H1 (cell line): ENCODE data around the gene NTMT1. TPM values are rescaled to one million over a fixed set of nuclear protein-coding genes. Genes with fewer than 3 reads are reported as not detected.

Experiments
- CTCF ChIA-PET: fragments of 300-600 bp; sonication (Branson Sonifier 250); formaldehyde crosslinking; loops from one replicate; lab custom pipeline; 2021; ENCODE audit not compliant: partially characterized antibody; lab: Charles Lee
- POLR2A ChIA-PET: fragments of 300-600 bp; sonication (Branson Sonifier 250); formaldehyde crosslinking; loops from one replicate; lab custom pipeline; 2021; ENCODE audit warnings: inconsistent platforms; ENCODE audit not compliant: partially characterized antibody; lab: Charles Lee
- DNase-seq, 2 experiments: peaks; one replicate each; pipeline versions ENCODE4 v3.0.0 to v3.0.0-alpha.2; 2010 to 2022; ENCODE audit warnings: low spot score in 2 of 2, low read depth in 1 of 2, mixed read lengths in 1 of 2
- FAIRE-seq: peaks from 2 replicates; lab custom pipeline; 2011; peaks lifted over from hg19 to GRCh38; lab: Jason Lieb, UNC
- H2AFZ ChIP-seq: 2 replicates; pipeline ENCODE4 v1.8.1; 2012; ENCODE audit warnings: low read length, inconsistent platforms
- H2AK5ac ChIP-seq: 2 replicates; pipeline ENCODE4 v1.6.1; 2013; ENCODE audit warnings: low read depth, low read length
- H2BK120ac ChIP-seq: replicated peaks from 2 replicates; pipeline ENCODE3; 2013; ENCODE audit warnings: low read depth, low read length, inconsistent platforms
- H2BK12ac ChIP-seq: 2 replicates; pipeline ENCODE4 v1.6.1; 2013; ENCODE audit warnings: low read depth, low read length
- H2BK15ac ChIP-seq: 2 replicates; pipeline ENCODE4 v1.6.1; 2013; ENCODE audit warnings: low read length
- H2BK20ac ChIP-seq: 2 replicates; pipeline ENCODE4 v1.6.1; 2013; ENCODE audit warnings: low read length
- H2BK5ac ChIP-seq: 2 replicates; pipeline ENCODE4 v1.6.1; 2013; ENCODE audit warnings: low read depth, low read length
- H3K14ac ChIP-seq: 2 replicates; pipeline ENCODE4 v1.6.1; 2013; ENCODE audit warnings: inconsistent platforms; ENCODE audit not compliant: insufficient read length
- H3K18ac ChIP-seq: 2 replicates; pipeline ENCODE4 v1.6.1; 2013; ENCODE audit warnings: low read length; ENCODE audit errors: extremely low read depth
- H3K23ac ChIP-seq: 2 replicates; pipeline ENCODE4 v1.6.1; 2013; ENCODE audit warnings: inconsistent platforms; ENCODE audit not compliant: insufficient read length
- H3K23me2 ChIP-seq: 2 replicates; pipeline ENCODE4 v1.6.1; 2013; ENCODE audit warnings: low read depth, low read length
- H3K27ac ChIP-seq: 2 replicates; pipeline ENCODE4 v1.6.1; 2011; ENCODE audit warnings: low read depth, low read length, inconsistent platforms
- H3K27me3 ChIP-seq, 4 experiments: replicated peaks in 1 of 4; 1 replicate in 1 of 4; 2 replicates in 3 of 4; pipeline versions ENCODE4 v1.6.1 to v1.8.1; 2011 to 2013; ENCODE audit warnings: low read length in 3 of 4, mild to moderate bottlenecking in 3 of 4, inconsistent platforms in 2 of 4, mixed read lengths in 2 of 4, moderate library complexity in 1 of 4; ENCODE audit not compliant: control insufficient read depth in 3 of 4, insufficient read depth in 3 of 4; ENCODE audit errors: extremely low read depth in 1 of 4
- H3K36me3 ChIP-seq, 4 experiments: 2 replicates each; pipeline versions ENCODE4 v1.6.1 to v1.8.1; 2011 to 2013; ENCODE audit warnings: mild to moderate bottlenecking in 4 of 4, low read length in 3 of 4, moderate library complexity in 2 of 4, control low read depth in 1 of 4, inconsistent platforms in 1 of 4; ENCODE audit not compliant: insufficient read depth in 4 of 4, control insufficient read depth in 2 of 4
- H3K4ac ChIP-seq: replicated peaks from 2 replicates; pipeline ENCODE3; 2013; ENCODE audit warnings: low read length, low read depth, mixed read lengths, inconsistent platforms; ENCODE audit not compliant: insufficient read length
- H3K4me1 ChIP-seq, 4 experiments: replicated peaks in 1 of 4; 1 replicate in 1 of 4; 2 replicates in 3 of 4; pipeline versions ENCODE4 v1.6.1 to v1.8.1; 2011 to 2013; ENCODE audit warnings: low read length in 3 of 4, inconsistent platforms in 2 of 4, mixed read lengths in 1 of 4; ENCODE audit not compliant: insufficient read depth in 4 of 4, control insufficient read depth in 3 of 4
- H3K4me2 ChIP-seq, 2 experiments: 2 replicates each; pipeline versions ENCODE4 v1.6.1 to v1.8.1; 2011 to 2013; ENCODE audit warnings: low read depth in 2 of 2, low read length in 2 of 2, control low read depth in 1 of 2, inconsistent platforms in 1 of 2, mild to moderate bottlenecking in 1 of 2; ENCODE audit not compliant: insufficient read depth in 1 of 2
- H3K4me3 ChIP-seq, 4 experiments: fragments of 200-600, 300-600 bp in 1 of 4; sonication (generic), shearing (Covaris generic), sonication (Bioruptor Twin) in 1 of 4; 2 replicates each; pipeline versions ENCODE4 v1.5.1 to v1.8.1; 2011 to 2016; ENCODE audit warnings: low read length in 4 of 4, low read depth in 3 of 4, control low read depth in 2 of 4, inconsistent platforms in 2 of 4, mild to moderate bottlenecking in 2 of 4, mixed read lengths in 1 of 4, moderate library complexity in 1 of 4; ENCODE audit not compliant: insufficient read depth in 2 of 4; ENCODE audit errors: extremely low read depth in 1 of 4
- H3K56ac ChIP-seq: replicated peaks from 2 replicates; pipeline ENCODE3; 2013; ENCODE audit warnings: low read depth, mild to moderate bottlenecking, mixed read lengths, low read length, inconsistent platforms; ENCODE audit not compliant: insufficient read length
- H3K79me1 ChIP-seq: 2 replicates; pipeline ENCODE4 v1.6.1; 2013; ENCODE audit warnings: low read depth, low read length, control low read depth
- H3K79me2 ChIP-seq, 2 experiments: 2 replicates each; pipeline versions ENCODE4 v1.6.1 to v1.8.1; 2012 to 2013; ENCODE audit warnings: low read length in 2 of 2, mild to moderate bottlenecking in 2 of 2, inconsistent platforms in 1 of 2; ENCODE audit not compliant: insufficient read depth in 2 of 2, control insufficient read depth in 1 of 2
- H3K9ac ChIP-seq, 4 experiments: replicated peaks in 1 of 4; 1 replicate in 1 of 4; 2 replicates in 3 of 4; pipeline versions ENCODE4 v1.6.1 to v1.8.1; 2011 to 2013; ENCODE audit warnings: low read depth in 3 of 4, low read length in 3 of 4, control low read depth in 2 of 4, mild to moderate bottlenecking in 2 of 4, moderate library complexity in 2 of 4, inconsistent platforms in 1 of 4; ENCODE audit errors: extremely low read depth in 1 of 4
- H3K9me3 ChIP-seq, 2 experiments: 2 replicates each; pipeline versions ENCODE4 v1.6.1 to v1.8.1; 2012 to 2013; ENCODE audit warnings: mild to moderate bottlenecking in 2 of 2, moderate library complexity in 2 of 2, control low read depth in 1 of 2, inconsistent platforms in 1 of 2, low read depth in 1 of 2, low read length in 1 of 2, mixed read lengths in 1 of 2; ENCODE audit not compliant: insufficient read depth in 2 of 2
- H4K20me1 ChIP-seq, 2 experiments: replicated peaks in 1 of 2; 2 replicates each; pipeline versions ENCODE3 to v1.8.1; 2011 to 2013; ENCODE audit warnings: inconsistent platforms in 2 of 2, low read length in 2 of 2, mild to moderate bottlenecking in 1 of 2; ENCODE audit not compliant: insufficient read depth in 2 of 2, control insufficient read depth in 1 of 2
- H4K5ac ChIP-seq: 2 replicates; pipeline ENCODE4 v1.6.1; 2013; ENCODE audit warnings: low read length, low read depth, mixed read lengths, inconsistent platforms; ENCODE audit not compliant: insufficient read length
- H4K8ac ChIP-seq: 2 replicates; pipeline ENCODE4 v1.8.0; 2013; ENCODE audit warnings: mild to moderate bottlenecking, moderate library complexity, low read length, inconsistent platforms; ENCODE audit not compliant: insufficient read depth; ENCODE audit errors: extremely low read depth
- H4K91ac ChIP-seq: replicated peaks from 2 replicates; pipeline ENCODE3; 2013; ENCODE audit warnings: low read length, mixed read lengths, inconsistent platforms; ENCODE audit not compliant: insufficient read length
- CBX5 ChIP-seq: fragments of 300-800, 300-1000 bp; sonication (generic); IDR thresholded peaks from 2 replicates; pipeline ENCODE4 v1.7.1; 2016; ENCODE audit warnings: antibody characterized with exemption, low read length, low read depth
- CBX8 ChIP-seq: fragments of 300-800, 300-1000 bp; sonication (generic); IDR thresholded peaks from 2 replicates; pipeline ENCODE4 v1.7.1; 2016; ENCODE audit warnings: low read depth, low read length, borderline replicate concordance
- EGR1 ChIP-seq: IDR thresholded peaks from 2 replicates; pipeline ENCODE4 v1.6.1; 2011; ENCODE audit warnings: low read depth, low read length, borderline replicate concordance
- HDAC6 ChIP-seq: IDR thresholded peaks from one replicate; pipeline ENCODE4 v1.7.1; 2012; ENCODE audit warnings: low read depth, mild to moderate bottlenecking, inconsistent platforms, low read length, moderate library complexity
- NRF1 ChIP-seq: IDR thresholded peaks from 2 replicates; pipeline ENCODE4 v1.6.1; 2011; ENCODE audit warnings: mild to moderate bottlenecking, low read depth, low read length, improper control_type of control experiment
- POLR2A ChIP-seq, 2 experiments: IDR thresholded peaks; 1 replicate in 1 of 2; 2 replicates in 1 of 2; pipeline ENCODE4 v1.6.1; 2011; ENCODE audit warnings: low read depth in 2 of 2, low read length in 2 of 2, mild to moderate bottlenecking in 2 of 2; ENCODE audit errors: control extremely low read depth in 1 of 2
- POU5F1 ChIP-seq: IDR thresholded peaks from 2 replicates; pipeline ENCODE4 v1.6.1; 2011; ENCODE audit warnings: low read depth, mild to moderate bottlenecking, low read length, moderate library complexity
- RNF2 ChIP-seq: fragments of 200-900, 300-1000 bp; sonication (generic); IDR thresholded peaks from 2 replicates; pipeline ENCODE4 v1.7.1; 2016; ENCODE audit warnings: borderline replicate concordance, low read depth, mild to moderate bottlenecking, antibody characterized with exemption, low read length; ENCODE audit not compliant: poor library complexity, severe bottlenecking; ENCODE audit errors: missing control alignments
- SIN3A ChIP-seq, 2 experiments: IDR thresholded peaks in 1 of 2; conservative IDR thresholded peaks in 1 of 2; 2 replicates each; pipeline ENCODE4 v1.6.1; 2011 to 2012; ENCODE audit warnings: low read length in 2 of 2, improper control_type of control experiment in 1 of 2, low read depth in 1 of 2, mild to moderate bottlenecking in 1 of 2
- SP1 ChIP-seq: IDR thresholded peaks from 2 replicates; pipeline ENCODE4 v1.6.1; 2011; ENCODE audit warnings: low read depth, low read length
- SP4 ChIP-seq: IDR thresholded peaks from 2 replicates; pipeline ENCODE4 v1.6.1; 2012; ENCODE audit warnings: low read length, inconsistent platforms
- SRF ChIP-seq: IDR thresholded peaks from 2 replicates; pipeline ENCODE4 v1.6.1; 2011; ENCODE audit warnings: mild to moderate bottlenecking, low read depth, low read length, moderate library complexity
- TBP ChIP-seq: IDR thresholded peaks from 2 replicates; pipeline ENCODE4 v1.6.1; 2011; ENCODE audit warnings: low read depth, low read length, improper control_type of control experiment
- WGBS, 2 experiments: shearing (Covaris generic) in 1 of 2; methylation state at CpG; one replicate each; pipeline versions ENCODE4 v1.1.6 to v1.1.7; 2013 to 2015; ENCODE audit warnings: low lambda C conversion rate in 2 of 2, mixed read lengths in 2 of 2, inconsistent platforms in 1 of 2, low coverage in 1 of 2, missing lambda C conversion rate in 1 of 2; ENCODE audit not compliant: insufficient replicate concordance in 2 of 2, insufficient coverage in 1 of 2, insufficient read length in 1 of 2; ENCODE audit errors: extremely low coverage in 1 of 2, missing lambda C conversion rate in 1 of 2; 5-methylcytosine and 5-hydroxymethylcytosine counted together
- polyA plus RNA-seq, 7 experiments: library from polyadenylated mRNA; depleted of rRNA in 3 of 7; stranded (reverse) in 5 of 7; unstranded in 2 of 7; fragments of >200 nt in 5 of 7; fragments of 200-250 nt in 2 of 7; gene quantifications; 1 replicate in 5 of 7; 2 replicates in 1 of 7; 4 replicates in 1 of 7; pipeline versions ENCODE4 v1.2.1 to v1.2.3, GENCODE V29; 2011 to 2013; ENCODE audit warnings: missing spikeins in 2 of 7, mixed read lengths in 2 of 7
- total RNA-seq: library from RNA; stranded (reverse); fragmentation: NEBNext Ultra II Directional; extraction: Animal tissue kit (Norgen Biotek cat#: 25700); gene quantifications from 2 replicates; pipeline ENCODE4 v1.2.1, GENCODE V29; 2021
- TF ChIP-seq, protein P1 (sequence below): IDR thresholded peaks from 2 replicates; pipeline ENCODE4 v1.6.1; 2011; ENCODE audit warnings: low read depth, mild to moderate bottlenecking, low read length; ENCODE audit not compliant: insufficient read depth

NTMT1 gene
- total and polyA plus RNA-seq, 2 of the 8 experiments (the other 6 are each of a cell fraction or from before 2014, with no cell fraction given), result 66.8 to 70.2 TPM

DNA sequence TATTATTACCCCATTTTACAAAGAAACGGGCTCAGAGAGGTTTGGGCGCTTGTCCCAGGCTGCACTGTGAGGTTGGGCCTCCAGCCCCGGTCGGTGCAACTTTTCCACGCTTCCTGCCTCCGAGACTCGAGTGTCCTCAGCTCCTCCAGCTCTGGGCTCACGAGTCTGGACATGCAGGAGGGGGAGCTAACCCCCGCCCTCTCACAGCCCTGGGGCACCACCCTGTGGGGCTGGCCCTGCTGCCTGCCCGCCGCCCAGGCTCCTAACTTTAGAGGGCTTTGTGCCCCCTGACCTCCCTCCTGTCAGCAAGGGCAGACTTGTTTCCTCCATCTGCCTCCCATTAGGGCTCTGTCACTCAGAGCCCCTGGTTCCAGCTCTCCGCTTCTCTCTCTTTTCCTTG is 20.3 kb downstream of the NTMT1 start:
- Histone ChIP-seq H4K91ac (no peak overlapping the region), H2AK5ac (no peak overlapping the region), H3K4ac (no peak overlapping the region), H4K8ac (no peak overlapping the region), H3K23me2 (peaks cover 11% of the 10 kb centered on the region; the same call in 1 of the 2 replicates), H3K18ac (no peak overlapping the region), H3K79me2 (peaks cover 0 to 5% of the 10 kb centered on the region in 2 experiments; a peak in 1 of 4 replicates), H2BK12ac (no peak overlapping the region), H3K4me2 (no peak overlapping the region), H3K27ac (no peak overlapping the region), H2BK20ac (no peak overlapping the region), H3K79me1 (no peaks in the 10 kb centered on the region; the same call in 1 of the 2 replicates), H3K36me3 (no peaks in the 10 kb centered on the region), H2AFZ (no peak overlapping the region), H3K56ac (no peak overlapping the region), H2BK120ac (no peak overlapping the region), H3K4me1 (peaks cover 0 to 1% (median under 1%) of the 10 kb centered on the region in 4 experiments; a peak in 4 of 7 replicates), H2BK15ac (no peak overlapping the region), H4K5ac (no peak overlapping the region), H2BK5ac (no peak overlapping the region), H3K4me3 (no peak overlapping the region), H3K23ac (no peak overlapping the region), H3K27me3 (no peaks in the 10 kb centered on the region), H3K14ac (no peak overlapping the region), H3K9me3 (no peaks in the 10 kb centered on the region), H3K9ac (no peak overlapping the region), H4K20me1 (peaks cover 1 to 8% of the 10 kb centered on the region in 2 experiments)
- 90% methylated on average over 12 of the region's 12 CpGs; no CpG with 5 or more reads in 1 of the 2 experiments for WGBS, 2 experiments
- ChIA-PET CTCF (interaction anchor here (0.6 to 2.3 kb wide), 6 partner anchors 9 to 135 kb away, joined by 3 to 9 read pairs (median 3); no protein-coding TSS in a partner anchor), POLR2A (interaction anchor here (1.0 kb wide), 2 partner anchors 9 to 81 kb away, joined by 3 read pairs; no protein-coding TSS in a partner anchor)
- FAIRE-seq (no peak), DNase-seq (no peak)
- TF ChIP-seq SIN3A (conservative IDR thresholded peaks at IDR 0.05 in 1 of 2, IDR thresholded peaks at IDR 0.05 in 1 of 2; ENCODE audit: low read depth in 1 of 2, low read length in 2 of 2) (no peak), POU5F1 (no peak), CBX8 (no peak), TBP (no peak), RNF2 (no peak), SP1 (no peak), SP4 (no peak), POLR2A (IDR thresholded peaks at IDR 0.05; ENCODE audit: control extremely low read depth in 1 of 2, low read depth in 2 of 2, low read length in 2 of 2) (no peak), CBX5 (no peak), NRF1 (no peak), EGR1 (no peak), HDAC6 (no peak), SRF (no peak)
- TF ChIP-seq, protein P1, sequence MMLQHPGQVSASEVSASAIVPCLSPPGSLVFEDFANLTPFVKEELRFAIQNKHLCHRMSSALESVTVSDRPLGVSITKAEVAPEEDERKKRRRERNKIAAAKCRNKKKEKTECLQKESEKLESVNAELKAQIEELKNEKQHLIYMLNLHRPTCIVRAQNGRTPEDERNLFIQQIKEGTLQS, result no peak
